GM12864 (cell line): ENCODE data around the gene MED10.

Source experiments
- DNase-seq: peaks from one replicate; pipeline ENCODE4 v3.0.0-alpha.2; 2011; ENCODE audit warnings: low read depth
- H3K4me3 ChIP-seq: 2 replicates; pipeline ENCODE4 v1.5.1; 2011; ENCODE audit warnings: mild to moderate bottlenecking, low read depth, low read length, control low read depth
- CTCF ChIP-seq: IDR thresholded peaks from 2 replicates; pipeline ENCODE4 v1.5.1; 2011; ENCODE audit warnings: low read depth, mild to moderate bottlenecking, moderate library complexity, low read length, control low read depth, inconsistent platforms; ENCODE audit errors: missing control alignments

Gene MED10

GRCh38 chr5:6407558-6408259, 29.4 kb upstream of the MED10 start:
- no peak for DNase-seq
- H3K4me3 ChIP-seq, result no peak overlapping the region
- no peak for TF ChIP-seq CTCF

- no peak for DNase-seq
- TF ChIP-seq CTCF, result no peak
- no peak overlapping the region for H3K4me3 ChIP-seq
These were observed 27.2 kb upstream of the MED10 start for GRCh38 chr5:6405591-6405990.

- H3K4me3 ChIP-seq, result no peak overlapping the region
- TF ChIP-seq CTCF, result no peak
- DNase-seq, result peak; percentile 16
These were observed 25.8 kb upstream of the MED10 start for GRCh38 chr5:6404129-6404528.

GRCh38 chr5:6403416-6403815, 25.1 kb upstream of the MED10 start:
- no peak for DNase-seq
- TF ChIP-seq CTCF, result no peak
- no peak overlapping the region for H3K4me3 ChIP-seq

- TF ChIP-seq CTCF, result no peak
- DNase-seq, result no peak
- H3K4me3 ChIP-seq, result no peak overlapping the region
These were observed 24.6 kb upstream of the MED10 start for GRCh38 chr5:6402939-6403338.

GRCh38 chr5:6401410-6401809, 23.1 kb upstream of the MED10 start:
- no peak overlapping the region for H3K4me3 ChIP-seq
- DNase-seq, result no peak
- TF ChIP-seq CTCF, result no peak
